ENCODE measurements around the gene VEZT. TPM values are rescaled to one million over a fixed set of nuclear protein-coding genes. Genes with fewer than 3 reads are reported as not detected.
A peak's percentile ranks its signal among the peaks of the same experiment; 100 is the strongest.
"Not testable (repeated sequence)": the region's sequence is repeated elsewhere in the genome, so short reads cannot be mapped to it uniquely, and the experiment has no call there.

Gene VEZT
- total and polyA plus RNA-seq, 7 donors, result 19.9 to 114 (median 82.8) TPM

- H3K27me3 ChIP-seq, result no peaks in the 10 kb centered on the region
- no peaks in the 10 kb centered on the region for H3K36me3 ChIP-seq
- H3K4me3 ChIP-seq, result no peak overlapping the region
- TF ChIP-seq CTCF (IDR thresholded peaks at IDR 0.05) (no peak), POLR2A (IDR thresholded peaks at IDR 0.05) (no peak), EP300 (IDR thresholded peaks at IDR 0.05) (no peak), POLR2AphosphoS5 (IDR thresholded peaks at IDR 0.05) (no peak)
- WGBS, 2 donors, result 81 to 82% methylated on average over 4 of the region's 4 CpGs
- H3K4me1 ChIP-seq, result peaks cover 0 to 28% (median 7%) of the 10 kb centered on the region in 4 donors
- intact Hi-C loops (cut with DNase I), result no loop called here
- no peak for DNase-seq
- H3K27ac ChIP-seq, result no peak overlapping the region
- H3K9me3 ChIP-seq, result no peaks in the 10 kb centered on the region
Measured at GRCh38 chr12:95322326-95322725, 104.7 kb downstream of the VEZT start.

DNA sequence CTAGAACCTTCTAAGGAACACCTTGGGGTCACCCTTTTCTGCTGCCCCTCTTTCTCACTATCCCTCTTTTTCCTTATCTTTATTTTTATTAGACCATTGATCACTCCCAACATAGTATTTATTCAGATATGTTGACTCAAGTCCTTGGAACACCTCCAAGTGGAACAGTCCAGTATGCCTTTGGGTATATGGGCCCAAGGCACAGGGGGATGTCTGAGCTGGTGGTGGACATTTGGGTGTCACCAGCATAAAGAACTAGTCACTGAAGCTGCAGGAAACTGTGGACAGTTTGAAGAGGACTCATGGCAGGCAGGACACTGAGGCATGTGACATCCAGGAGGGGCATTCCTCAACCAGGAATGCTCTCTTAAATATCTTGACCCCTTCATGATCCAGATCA lies 105.6 kb downstream of the VEZT start:
- H3K36me3 ChIP-seq, result no peaks in the 10 kb centered on the region
- intact Hi-C loops (cut with DNase I), result no loop called here
- no peak overlapping the region for H3K27ac ChIP-seq
- DNase-seq, result no peak
- H3K4me1 ChIP-seq, result peaks cover 0 to 28% (median 7%) of the 10 kb centered on the region in 4 donors
- no peaks in the 10 kb centered on the region for H3K27me3 ChIP-seq
- no peaks in the 10 kb centered on the region for H3K9me3 ChIP-seq
- H3K4me3 ChIP-seq, result no peak overlapping the region
- TF ChIP-seq CTCF (IDR thresholded peaks at IDR 0.05), result no peak
- no peak for TF ChIP-seq POLR2AphosphoS5 (IDR thresholded peaks at IDR 0.05)
- TF ChIP-seq POLR2A (IDR thresholded peaks at IDR 0.05), result no peak
- no peak for TF ChIP-seq EP300 (IDR thresholded peaks at IDR 0.05)

DNA sequence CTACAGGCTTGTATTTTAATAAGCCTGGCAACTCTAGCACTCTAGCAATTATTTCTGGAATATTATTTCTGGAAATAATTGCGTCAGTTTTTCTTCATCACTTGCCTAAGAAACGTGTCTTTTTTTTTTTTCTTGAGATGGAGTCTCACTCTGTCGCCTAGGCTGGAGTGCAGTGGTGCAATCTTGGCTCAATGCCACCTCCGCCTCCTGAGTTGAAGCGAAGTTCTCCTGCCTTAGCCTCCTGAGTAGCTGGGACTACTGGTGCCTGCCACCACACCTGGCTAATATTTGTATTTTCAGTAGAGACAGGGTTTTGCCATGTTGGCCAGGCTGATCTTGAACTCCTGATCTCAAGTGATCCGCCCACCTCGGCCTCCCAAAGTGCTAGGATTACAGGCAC lies 106.6 kb downstream of the VEZT start:
- H3K27ac ChIP-seq; intact Hi-C loops (cut with DNase I); H3K4me3 ChIP-seq; H3K27me3 ChIP-seq; DNase-seq; H3K9me3 ChIP-seq; H3K36me3 ChIP-seq: not testable (repeated sequence)
- H3K4me1 ChIP-seq, result peaks cover 0 to 24% (median 7%) of the 10 kb centered on the region in 4 donors
- 84% methylated on average over 7 of the region's 7 CpGs for WGBS, 2 donors

- H3K27ac ChIP-seq, result no peak overlapping the region
- H3K36me3 ChIP-seq, result no peaks in the 10 kb centered on the region
- H3K4me3 ChIP-seq, result no peak overlapping the region
- WGBS, 2 donors, result 95% methylated on average over 4 of the region's 4 CpGs
- H3K9me3 ChIP-seq, result no peaks in the 10 kb centered on the region
- no peaks in the 10 kb centered on the region for H3K27me3 ChIP-seq
- H3K4me1 ChIP-seq, result peaks cover 0 to 14% (median 5%) of the 10 kb centered on the region in 4 donors
- intact Hi-C loops (cut with DNase I), result no loop called here
- DNase-seq, result no peak
- TF ChIP-seq CTCF (IDR thresholded peaks at IDR 0.05) (no peak), EP300 (IDR thresholded peaks at IDR 0.05) (no peak), POLR2AphosphoS5 (IDR thresholded peaks at IDR 0.05) (no peak), POLR2A (IDR thresholded peaks at IDR 0.05) (no peak)
Measured at GRCh38 chr12:95325501-95325900, 107.9 kb downstream of the VEZT start.

GRCh38 chr12:95326445-95326844 lies 108.8 kb downstream of the VEZT start:
- H3K4me1 ChIP-seq, result peaks cover 0 to 12% (median 3%) of the 10 kb centered on the region in 4 donors
- TF ChIP-seq POLR2A (IDR thresholded peaks at IDR 0.05) (no peak), CTCF (IDR thresholded peaks at IDR 0.05) (no peak)
- DNase-seq, result no peak
- H3K36me3 ChIP-seq, result no peaks in the 10 kb centered on the region
- WGBS, 2 donors, result 30 to 55% methylated on average over 1 of the region's 1 CpG
- H3K4me3 ChIP-seq, result no peak overlapping the region
- no peaks in the 10 kb centered on the region for H3K9me3 ChIP-seq
- no peaks in the 10 kb centered on the region for H3K27me3 ChIP-seq
- peak overlapping the region in 1 of 4 donors; percentile 10 for H3K27ac ChIP-seq
- intact Hi-C loops (cut with DNase I), result no loop called here
